CD4-positive, alpha-beta T cell treated with Interleukin-1 beta for 1 hour (primary cell): ENCODE data around the gene PABPC1L.

Experiments
- DNase-seq, 2 donors: peaks; one replicate each; pipeline ENCODE4 v3.0.0-alpha.2; 2020 to 2022

PABPC1L gene

DNA sequence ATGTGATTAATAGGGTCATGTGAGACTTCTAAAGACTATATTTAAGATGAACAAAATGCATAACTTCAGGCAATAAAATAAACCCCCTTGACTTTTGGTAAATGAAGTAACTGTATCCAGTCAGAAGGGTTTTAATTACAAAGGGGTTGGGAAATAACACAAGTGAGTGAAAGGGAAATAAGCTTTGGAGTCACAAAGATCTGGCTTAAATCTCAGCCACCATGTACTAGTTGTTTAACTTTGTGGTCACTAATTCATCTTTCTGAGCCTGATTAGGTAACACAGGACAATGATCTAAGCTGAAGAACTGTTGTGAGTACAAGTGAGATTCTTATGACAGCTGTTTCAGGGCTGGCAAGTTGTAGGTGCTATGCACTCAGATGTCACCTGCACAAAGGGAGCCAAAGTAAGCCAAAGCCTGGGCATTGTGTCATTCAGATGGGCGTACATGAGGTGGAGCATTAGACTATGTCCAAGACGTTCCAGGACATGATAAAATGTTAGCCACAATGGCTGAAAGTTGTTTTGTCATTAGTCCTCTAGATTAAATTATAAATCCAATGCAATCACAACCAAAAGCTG is 36.5 kb downstream of the PABPC1L start:
- no peak for DNase-seq

DNA sequence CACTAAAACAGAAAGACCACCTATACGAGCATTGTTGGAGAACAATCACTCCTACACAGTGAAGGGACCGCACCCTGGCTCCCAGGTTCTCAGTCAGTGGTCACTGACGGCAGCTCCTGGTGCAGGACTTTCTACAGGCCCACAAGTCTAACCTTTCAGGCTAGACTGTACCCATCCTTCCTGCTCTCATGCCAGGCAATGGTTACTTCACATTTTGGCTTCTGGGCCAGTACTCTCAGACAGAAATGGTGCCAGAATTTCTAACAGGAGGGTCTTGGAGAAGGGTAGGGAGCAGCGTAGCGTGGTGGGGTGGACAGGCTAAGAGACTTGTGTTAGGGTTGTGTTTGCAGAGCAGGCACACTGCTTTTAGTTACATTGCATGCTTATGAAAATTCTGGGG is 38.2 kb downstream of the PABPC1L start:
- no peak for DNase-seq

DNA sequence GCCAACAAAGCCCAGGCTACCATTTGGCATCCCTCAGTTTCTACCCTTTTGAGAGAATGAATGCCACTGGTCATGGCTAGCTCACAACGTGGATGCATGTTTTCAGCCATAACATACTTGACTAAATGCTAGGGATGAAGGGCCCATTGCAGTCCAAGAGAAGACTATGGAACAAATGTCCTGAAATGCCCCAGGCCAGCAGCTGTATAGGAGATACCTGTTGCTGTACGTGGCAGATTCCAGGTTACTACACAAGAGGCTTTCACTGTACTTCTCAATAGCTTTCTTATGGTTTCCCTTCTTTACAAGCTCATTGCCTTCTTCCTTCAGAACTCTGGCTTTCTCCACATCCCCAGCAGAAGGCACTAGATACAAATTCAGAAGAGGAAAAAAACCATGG is 38.7 kb downstream of the PABPC1L start:
- no peak for DNase-seq

DNA sequence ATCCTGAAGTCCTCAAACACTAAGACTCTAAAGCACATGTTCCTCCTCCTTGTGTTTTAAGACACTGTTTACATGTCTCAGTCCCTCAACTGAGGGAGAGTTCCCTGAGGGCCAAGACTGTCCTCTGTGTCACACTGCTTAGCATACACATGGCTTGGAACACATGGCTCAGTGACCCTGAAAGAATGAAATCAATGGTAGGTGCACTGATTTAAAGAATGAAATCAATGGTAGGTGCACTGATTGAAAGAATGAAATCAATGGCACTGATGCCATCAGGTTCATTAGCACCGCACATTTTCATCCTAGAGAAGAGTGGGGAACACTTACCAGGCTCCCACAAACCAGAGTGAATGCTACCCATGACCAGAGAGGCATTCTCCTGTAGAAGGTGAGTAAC is 40.5 kb downstream of the PABPC1L start:
- no peak for DNase-seq

DNA sequence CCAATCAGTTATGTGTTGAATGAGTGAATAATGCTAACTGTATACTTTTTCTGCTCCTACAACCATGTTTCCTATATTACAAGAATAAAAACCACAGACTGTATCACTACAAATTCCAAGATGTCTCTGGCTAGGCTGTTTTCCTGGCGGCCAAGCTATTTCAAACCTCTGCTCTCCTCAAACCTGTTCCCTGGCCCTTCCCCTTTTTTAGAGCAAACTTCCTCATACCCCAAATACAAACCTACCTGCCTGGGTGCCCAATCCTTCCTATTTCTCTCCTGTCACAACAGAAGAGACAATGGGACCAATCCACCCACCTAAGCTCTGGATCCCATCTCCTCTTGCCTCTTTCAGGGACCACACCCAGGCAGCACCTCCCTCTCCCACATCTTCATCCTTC is 42.9 kb downstream of the PABPC1L start:
- no peak for DNase-seq

DNA sequence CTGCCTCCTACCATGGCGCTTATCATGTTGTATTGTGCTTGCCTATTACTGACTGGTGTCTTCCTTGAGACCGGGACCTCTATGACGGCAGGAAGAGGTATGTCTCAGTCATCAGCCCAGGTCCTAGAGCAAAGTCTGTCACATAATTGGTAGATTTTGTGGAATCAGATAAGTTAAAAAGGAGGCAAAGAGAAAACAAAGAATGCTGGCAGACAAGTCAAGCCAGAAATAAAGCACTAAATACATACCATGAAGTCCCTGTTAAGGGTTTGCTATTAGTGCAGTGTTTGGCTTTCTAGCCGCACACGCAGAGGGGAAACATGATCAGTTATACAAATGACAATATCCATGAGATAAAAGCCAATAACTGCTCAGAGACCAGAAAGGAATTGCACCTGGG is 44.4 kb downstream of the PABPC1L start:
- no peak for DNase-seq

DNA sequence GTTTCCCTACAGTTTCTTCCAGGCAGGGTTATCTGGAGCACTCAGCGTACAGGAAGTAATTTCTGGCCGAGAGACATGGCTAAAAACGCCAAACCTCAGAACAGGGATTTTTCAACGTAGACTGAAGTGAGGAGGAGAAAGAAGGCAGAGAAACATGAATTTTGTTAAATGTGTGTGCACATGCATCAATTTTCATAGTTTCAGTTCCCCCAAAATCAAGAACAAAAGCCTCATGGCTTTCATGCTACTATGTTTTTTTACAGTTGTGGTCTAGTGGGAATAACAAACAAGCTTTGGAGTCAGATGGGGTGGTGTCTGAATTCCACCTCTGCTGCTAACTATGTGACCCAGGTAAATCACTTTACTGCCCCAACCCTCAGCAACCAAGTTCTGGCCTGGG is 45.4 kb downstream of the PABPC1L start:
- no peak for DNase-seq

DNA sequence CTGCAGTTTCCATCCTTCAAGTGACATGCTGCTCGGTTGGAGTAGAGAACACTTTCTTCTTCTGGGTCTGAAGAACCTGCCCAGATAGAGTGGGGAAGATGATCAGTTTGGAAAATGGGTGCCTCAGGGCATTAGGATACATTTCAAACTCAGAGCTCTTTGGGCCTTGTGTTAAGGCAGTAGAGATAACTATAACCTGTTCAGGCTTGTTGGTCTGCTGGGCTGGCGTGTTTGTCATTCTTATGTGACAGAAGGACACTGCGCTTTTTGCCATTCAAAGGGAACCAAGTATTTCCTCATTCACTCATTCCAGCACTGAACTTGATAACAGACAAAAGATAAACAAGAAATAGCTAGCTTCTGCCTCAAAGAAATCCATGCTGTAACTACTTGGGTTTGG is 46.5 kb downstream of the PABPC1L start:
- DNase-seq: no peak

DNA sequence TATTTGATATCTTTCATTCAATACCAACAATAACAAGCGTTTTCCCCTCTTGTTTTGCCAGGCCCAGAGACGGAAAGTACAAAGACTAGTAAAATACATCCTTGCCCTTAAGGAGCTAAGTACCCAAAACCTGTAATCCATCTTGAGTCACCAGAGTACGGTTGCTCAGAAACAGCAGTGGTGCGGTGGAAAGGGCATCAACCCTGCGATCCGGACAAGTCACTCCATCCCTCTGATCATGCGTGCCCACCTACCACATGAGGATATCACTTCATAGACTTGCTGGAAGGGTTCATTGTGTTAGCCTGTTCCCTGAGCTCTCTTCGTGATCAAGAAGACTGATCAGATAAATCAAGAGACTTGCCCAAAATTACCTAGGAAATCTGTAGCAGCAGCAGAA is 48.4 kb downstream of the PABPC1L start:
- no peak for DNase-seq

DNA sequence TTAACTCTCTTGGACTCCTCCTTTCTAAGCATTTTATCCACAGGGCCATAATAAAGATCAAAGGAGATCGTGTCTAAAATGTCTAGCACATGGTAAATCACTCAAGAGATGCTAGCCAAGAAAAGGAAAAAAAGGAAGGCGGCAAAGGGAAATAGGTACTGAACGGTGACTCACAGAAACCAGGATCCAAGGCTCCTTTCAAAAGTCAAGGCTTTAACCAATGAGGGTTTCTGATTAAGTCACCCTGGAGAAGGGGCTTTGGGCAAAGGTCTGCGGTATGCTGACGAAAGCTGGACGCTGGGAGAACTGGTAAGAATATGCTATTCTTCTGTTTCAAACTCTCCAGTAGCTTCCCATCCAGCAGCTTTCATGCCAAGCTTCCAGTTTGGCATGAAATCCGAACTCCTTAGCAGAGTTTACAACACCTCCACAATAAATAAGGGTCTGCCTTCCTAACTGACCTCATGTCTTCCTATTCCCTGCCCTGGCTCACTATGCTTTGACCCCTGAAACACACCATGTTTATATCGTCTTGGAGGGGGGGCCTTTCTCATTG is 49.3 kb downstream of the PABPC1L start:
- no peak for DNase-seq

DNA sequence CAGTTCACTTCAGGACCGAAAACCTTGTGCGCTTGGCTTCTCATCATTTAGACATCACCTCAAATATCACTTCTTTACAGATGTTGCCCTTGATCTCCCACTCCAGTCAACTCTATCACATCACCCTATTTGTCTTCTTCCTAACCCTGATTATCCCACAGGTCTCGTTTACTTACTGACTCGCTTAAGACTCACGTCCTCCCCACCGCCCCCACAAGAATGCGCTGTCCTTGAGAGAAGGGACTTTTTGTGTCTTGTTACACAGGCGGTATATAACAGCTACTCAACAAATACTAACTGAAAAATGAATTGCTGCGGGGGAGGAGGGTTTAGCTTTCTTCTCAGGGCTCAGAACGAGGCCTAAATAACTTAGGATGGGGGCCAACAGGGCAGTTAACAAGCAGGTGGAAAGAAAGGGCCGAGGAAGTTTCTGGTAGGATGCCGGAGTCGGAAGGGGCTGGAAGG is 49.8 kb downstream of the PABPC1L start:
- DNase-seq: peak; percentile 47 to 59

DNA sequence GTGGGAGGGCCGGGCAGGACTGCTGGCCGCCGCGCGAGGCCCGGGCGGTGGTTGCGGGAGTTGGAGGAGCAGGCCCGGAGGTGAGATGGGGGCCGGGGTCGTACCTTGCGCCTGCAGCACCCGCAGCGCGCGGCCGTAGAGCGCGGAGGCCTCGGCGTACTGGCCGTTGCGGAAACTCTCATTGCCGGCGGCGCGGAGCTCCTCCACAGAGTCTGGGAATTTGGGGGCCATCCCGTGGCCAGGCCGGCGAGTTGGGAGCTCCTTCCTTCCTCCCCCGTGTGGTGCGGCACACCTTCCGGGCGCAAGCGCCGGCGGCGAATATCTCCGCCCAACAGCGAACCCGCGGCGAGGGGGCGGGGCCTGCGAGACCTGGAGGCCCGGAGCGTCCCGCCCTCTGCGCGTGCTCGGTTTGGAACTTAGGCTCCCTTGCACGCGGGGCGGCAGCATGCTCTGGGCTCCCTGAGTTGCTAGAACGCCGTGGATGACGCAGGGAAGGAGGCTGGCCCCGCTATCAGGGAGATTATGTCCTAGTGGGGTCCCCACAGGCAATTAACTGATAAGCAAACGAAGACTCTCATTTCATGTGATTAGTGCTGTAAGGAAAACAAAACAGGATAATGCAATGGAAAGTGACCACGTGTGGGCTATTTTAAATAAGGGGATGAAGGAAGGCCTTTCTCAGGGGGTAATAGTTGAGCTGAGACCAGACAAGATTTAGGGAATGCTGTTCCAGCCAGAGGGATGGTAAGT is 50.4 kb downstream of the PABPC1L start, which contains the start of gene TOMM34:
TSS of gene TOMM34 (minus strand) at position 295 of the 750 bp plus-strand sequence. CDS start at position 231, 64 bp downstream.
- DNase-seq: peak; percentile 92

DNA sequence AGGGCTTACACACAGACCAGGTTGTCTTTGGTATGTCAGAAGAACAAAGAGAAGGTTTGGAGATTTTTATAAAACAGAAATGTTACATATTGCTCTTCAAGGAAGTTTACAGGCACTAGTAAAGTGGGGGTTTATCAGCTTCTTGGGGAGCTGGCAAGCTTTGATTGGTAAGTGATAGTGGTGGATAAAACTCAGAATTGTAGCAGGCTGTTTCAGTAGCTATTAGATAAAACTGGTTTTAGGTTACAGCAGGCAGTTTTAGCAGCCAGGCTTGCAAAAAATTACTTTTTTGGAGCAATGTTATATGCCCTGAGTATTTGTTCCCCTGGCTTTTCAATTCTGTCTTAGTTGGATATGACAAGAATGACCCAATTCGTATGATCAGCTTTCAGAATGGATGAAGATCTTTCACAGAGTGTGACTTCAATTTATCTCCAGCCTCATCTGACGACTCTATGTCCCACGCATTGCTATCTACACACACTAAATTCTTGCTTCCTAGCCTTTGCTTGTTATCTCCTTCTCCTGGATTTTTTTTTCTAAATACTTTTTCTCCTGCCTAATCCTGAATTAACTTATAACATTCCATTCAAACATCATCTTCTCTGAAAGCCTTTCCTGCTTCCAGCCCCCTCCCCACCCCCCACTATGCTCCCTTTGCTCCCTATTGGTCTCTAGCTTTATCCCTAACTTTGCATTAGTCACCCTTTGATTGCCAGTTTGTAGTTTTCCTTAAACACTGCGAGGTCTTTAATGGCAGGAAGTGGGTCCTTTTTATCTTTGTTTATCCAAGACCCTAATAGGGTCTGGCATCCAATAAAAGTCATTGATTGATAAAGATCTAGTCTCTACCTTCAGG is 51.4 kb downstream of the PABPC1L start:
- no peak for DNase-seq

DNA sequence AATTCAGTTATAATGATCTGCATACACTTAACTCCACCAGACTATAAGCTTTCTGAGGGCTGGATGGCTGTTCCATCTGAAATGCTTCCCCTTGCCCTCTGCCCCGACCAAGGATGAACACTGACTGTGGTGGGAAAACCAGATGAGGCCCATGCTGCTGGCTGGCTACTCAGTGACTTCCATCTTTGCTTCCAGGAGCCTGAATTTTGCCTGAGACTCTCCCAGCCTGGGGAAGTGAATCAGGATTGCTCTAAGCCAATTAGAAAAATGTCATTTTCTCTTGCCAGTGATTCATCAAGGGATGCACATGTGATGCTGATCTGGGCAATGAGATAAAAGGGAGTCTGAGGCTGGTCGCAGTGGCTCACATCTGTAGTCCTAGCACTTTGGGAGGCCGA is 52.0 kb downstream of the PABPC1L start:
- no peak for DNase-seq

DNA sequence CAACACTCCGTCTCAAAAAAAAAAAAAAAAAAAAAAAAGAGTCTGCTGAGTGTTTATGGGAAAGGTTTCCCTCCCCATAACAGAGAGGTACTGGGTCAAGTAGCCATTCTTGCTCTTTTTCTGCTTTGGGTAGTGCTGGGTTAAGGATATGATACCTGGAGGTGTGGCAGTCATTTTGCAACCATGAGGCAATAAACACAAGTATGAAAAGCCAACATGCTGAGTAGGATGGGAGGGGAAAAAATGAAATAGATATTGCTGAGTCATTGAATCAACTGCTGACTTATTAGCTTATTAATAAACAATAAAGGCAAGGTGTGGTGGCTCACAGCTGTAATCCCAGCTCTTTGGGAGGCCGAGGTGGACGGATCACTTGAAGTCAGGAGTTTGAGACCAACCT is 52.6 kb downstream of the PABPC1L start:
- DNase-seq: no peak

DNA sequence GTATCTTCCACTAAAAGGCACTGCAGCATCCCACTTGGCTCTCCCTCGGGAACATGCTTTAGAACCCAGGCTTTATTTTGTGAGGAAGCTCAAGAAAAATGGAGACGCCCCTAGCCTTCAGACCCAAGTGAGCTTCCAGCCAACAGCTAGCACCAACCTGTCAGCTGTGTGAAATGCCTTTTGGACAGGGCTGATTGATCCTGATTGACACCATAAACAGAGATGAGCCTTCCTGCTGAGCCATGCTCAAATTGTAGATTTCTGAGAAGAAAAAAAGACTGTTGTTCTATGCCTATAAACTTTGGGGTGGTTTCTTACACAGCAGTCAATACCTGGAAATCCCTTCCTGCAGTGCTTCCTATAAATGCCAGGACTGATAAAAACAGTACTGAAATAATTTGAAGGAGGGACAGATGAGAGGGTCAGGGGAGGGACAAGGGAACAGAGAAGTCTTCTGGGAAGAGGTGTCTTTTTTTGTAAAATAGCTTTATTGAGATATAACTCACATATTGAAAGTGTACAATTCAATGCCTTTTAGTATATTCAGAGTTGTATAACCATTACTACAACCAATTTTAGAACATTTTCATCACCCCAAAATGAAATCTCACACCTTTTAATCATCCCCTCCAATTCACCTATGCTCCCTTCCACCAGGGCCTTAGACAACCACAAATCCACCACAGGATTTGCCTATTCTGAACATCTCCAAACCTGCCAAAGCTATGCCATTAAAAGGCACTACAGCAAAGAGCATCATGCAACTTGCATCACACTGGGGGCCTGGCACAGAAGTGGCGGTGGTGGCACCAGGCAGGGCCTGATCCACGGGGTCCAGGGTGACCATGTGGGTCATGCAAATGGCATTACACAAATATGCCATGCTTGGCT is 53.7 kb downstream of the PABPC1L start:
- DNase-seq: no peak

DNA sequence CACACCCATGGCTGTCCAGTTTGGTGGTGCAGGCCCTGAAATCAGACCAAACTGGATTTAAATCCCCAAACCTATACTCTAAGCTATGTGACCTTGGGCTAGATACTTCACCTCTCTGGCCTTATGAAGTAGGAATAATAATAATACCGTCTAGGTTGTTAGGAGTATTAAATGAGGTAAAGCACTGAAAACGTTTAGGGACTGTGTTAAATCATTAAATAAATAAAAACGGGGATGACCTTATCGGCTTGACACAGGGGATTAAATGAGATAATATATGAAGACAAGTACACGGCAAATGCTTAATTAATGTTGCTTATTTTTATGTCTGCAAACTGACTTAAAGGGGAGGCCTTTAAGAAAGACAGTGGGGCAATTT is 55.8 kb downstream of the PABPC1L start:
- no peak for DNase-seq

DNA sequence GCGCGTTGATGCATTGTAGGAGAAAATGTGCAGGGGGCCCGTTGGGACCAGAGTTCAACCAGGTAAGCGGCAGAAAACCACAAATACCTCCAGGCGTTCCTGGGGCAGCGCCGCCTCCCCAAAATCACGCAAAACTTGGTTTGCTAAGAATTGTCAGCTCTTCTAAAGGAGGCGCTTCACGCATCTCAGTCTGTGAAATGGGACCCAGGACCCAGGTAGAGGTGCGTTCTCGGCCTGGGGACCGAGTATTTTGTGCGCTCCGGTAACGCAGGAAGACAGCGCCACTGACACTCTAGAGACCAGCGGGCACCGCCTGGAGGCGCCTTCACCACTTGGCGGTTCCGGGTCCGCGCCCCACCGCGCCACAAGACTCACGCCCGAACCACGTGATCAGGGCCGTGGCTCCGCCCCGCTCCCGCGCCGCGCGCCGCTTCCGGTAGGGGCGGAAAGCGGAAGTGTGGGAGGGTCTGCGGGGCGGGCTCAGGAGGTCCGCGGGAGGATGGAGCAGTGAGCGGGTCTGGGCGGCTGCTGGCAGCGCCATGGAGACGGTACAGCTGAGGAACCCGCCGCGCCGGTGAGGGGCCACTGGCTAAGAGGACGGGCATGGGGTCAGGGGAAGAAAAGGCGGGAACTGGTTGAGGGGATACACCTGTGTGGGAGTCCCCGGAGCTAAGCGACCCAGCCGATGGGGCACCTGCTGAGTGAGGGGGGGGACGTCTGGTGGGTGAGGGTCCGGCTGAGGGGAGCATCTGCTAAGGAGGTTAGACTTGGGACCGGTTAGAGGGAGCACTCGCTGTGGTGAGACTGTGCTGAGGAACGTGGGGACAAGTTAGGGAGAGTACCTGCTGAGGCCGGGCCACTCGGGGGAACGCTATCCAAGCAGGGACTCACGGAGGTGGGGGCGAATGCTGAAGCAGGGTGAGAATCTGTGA is 56.4 kb downstream of the PABPC1L start, which contains the start of gene STK4:
TSS of gene STK4 (plus strand) at position 483 of the 932 bp plus-strand sequence. CDS start at position 540, 57 bp downstream.
- peak; percentile 95 to 96 for DNase-seq

DNA sequence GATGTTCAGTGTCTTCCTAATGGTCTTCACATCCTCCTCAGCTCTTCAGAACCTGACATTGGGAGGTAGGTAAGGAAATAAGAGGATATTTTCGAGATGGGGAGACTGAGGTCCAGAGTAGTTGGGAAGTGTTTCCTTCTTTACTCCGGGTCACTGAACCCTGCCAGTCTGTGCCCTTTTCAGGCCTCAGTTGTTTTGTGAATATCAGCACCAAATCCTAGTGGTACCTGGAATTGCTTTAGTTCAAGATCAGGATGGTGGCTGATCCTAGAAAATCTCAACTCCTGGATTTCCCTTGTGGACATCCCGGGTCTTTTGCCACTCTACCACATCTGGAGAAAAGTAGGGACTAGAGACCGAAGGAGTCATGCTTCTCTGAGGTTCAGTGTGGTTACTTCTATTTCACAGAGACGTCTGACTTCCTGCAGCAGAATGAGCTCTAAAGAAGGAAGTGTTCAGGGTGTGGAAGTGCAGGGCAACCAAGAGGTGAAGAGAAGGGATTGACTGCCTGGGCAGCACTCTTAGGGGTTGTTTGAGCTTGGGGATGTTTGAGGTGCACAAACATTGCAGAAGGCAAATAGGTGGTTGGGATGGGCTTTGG is 57.4 kb downstream of the PABPC1L start:
- peak; percentile 54 to 69 for DNase-seq

DNA sequence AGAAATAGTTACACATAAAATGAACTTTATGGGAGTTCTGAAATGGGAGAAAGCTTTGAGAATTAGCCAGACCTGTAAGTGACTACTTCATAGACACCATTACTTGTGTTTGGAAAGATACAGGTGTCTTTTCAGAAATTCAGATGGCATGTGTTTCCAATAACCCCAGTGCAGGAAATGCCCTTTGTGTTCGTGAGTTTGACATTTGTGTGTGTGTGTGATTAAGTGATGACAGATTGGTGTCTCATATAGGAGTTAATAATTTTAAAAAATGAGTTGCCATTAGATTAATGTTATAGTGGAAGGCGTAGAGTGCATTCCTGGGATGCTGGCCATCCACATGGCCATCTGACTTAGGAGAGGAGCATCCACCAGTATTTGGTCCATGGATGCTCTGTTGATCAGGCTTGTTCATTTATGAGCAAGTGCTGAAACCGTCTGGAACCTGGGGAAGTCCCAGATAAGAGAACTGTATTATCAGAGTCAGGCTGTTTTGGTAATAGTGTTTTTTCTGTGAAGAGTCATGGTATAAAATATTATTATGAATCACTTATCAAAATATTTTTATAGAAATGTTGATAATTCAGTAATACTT is 59.5 kb downstream of the PABPC1L start:
- DNase-seq: peak; percentile 30 to 58
